IMR-90 (cell line): ENCODE data around the gene DDX41.

Experiments used
- BHLHE40 ChIP-seq: fragments of 150-350 bp; IDR thresholded peaks from 2 replicates; pipeline ENCODE4 v1.6.1; 2016; ENCODE audit warnings: mild to moderate bottlenecking, low read depth, low read length
- RFX5 ChIP-seq: IDR thresholded peaks from 2 replicates; pipeline ENCODE4 v1.8.0; 2012; ENCODE audit warnings: low read depth, mild to moderate bottlenecking, low read length, moderate library complexity
- TF ChIP-seq, protein P1 (sequence below): conservative IDR thresholded peaks from 2 replicates; pipeline ENCODE4 v1.5.1; 2012; ENCODE audit warnings: mild to moderate bottlenecking, low read depth, low read length, improper control_type of control experiment

- no peak for TF ChIP-seq RFX5
- TF ChIP-seq, protein P1, sequence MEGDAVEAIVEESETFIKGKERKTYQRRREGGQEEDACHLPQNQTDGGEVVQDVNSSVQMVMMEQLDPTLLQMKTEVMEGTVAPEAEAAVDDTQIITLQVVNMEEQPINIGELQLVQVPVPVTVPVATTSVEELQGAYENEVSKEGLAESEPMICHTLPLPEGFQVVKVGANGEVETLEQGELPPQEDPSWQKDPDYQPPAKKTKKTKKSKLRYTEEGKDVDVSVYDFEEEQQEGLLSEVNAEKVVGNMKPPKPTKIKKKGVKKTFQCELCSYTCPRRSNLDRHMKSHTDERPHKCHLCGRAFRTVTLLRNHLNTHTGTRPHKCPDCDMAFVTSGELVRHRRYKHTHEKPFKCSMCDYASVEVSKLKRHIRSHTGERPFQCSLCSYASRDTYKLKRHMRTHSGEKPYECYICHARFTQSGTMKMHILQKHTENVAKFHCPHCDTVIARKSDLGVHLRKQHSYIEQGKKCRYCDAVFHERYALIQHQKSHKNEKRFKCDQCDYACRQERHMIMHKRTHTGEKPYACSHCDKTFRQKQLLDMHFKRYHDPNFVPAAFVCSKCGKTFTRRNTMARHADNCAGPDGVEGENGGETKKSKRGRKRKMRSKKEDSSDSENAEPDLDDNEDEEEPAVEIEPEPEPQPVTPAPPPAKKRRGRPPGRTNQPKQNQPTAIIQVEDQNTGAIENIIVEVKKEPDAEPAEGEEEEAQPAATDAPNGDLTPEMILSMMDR = no peak
- TF ChIP-seq BHLHE40 = no peak
Observed at GRCh38 chr5:177515580-177515979, 1.2 kb downstream of the DDX41 start.
